SK-N-SH (cell line): ENCODE results near the gene CLEC9A. TPM values are rescaled to one million over a fixed set of nuclear protein-coding genes. Genes with fewer than 3 reads are reported as not detected.

Source experiments
- CTCF ChIA-PET: fragments of 300-600, 350-600 bp; formaldehyde crosslinking; extraction: SDS; loops from one replicate; lab custom pipeline; 2021; lab: Yijun Ruan, JAX
- POLR2A ChIA-PET: fragments of 350-600 bp; sonication (Branson Sonifier 250); formaldehyde crosslinking; extraction: SDS; loops from one replicate; lab custom pipeline; 2020; ENCODE audit warnings: antibody characterized with exemption, inconsistent platforms; lab: Yijun Ruan, JAX
- DNase-seq: peaks from one replicate; pipeline ENCODE4 v3.0.0; 2012
- H2AFZ ChIP-seq: fragments of 200-600 bp; sonication (generic); 2 replicates; pipeline ENCODE4 v1.8.1; 2016; ENCODE audit warnings: antibody characterized with exemption, mild to moderate bottlenecking, low read depth
- H3F3A ChIP-seq: fragments of 200-600 bp; sonication (generic); replicated peaks from 2 replicates; pipeline ENCODE3; 2016; ENCODE audit warnings: antibody characterized with exemption, mild to moderate bottlenecking; ENCODE audit not compliant: insufficient read depth
- H3K27ac ChIP-seq, 2 experiments: fragments of 200-500 bp in 1 of 2; fragments of 200-600 bp in 1 of 2; sonication (Bioruptor generic) in 1 of 2; sonication (generic), shearing (Covaris generic) in 1 of 2; 2 replicates each; pipeline versions ENCODE4 v1.5.1 to v1.6.1; 2014 to 2016; ENCODE audit warnings: low read depth in 2 of 2, inconsistent platforms in 1 of 2, low read length in 1 of 2, mild to moderate bottlenecking in 1 of 2, mixed read lengths in 1 of 2
- H3K27me3 ChIP-seq: fragments of 200-600 bp; sonication (generic), shearing (Covaris generic); 2 replicates; pipeline ENCODE4 v1.6.1; 2016; ENCODE audit warnings: mixed run types; ENCODE audit not compliant: insufficient read depth
- H3K36me3 ChIP-seq, 2 experiments: fragments of 200-500 bp in 1 of 2; fragments of 200-600 bp in 1 of 2; sonication (Bioruptor generic) in 1 of 2; sonication (generic) in 1 of 2; replicated peaks in 1 of 2; 2 replicates each; pipeline versions ENCODE3 to v1.5.1; 2014 to 2016; ENCODE audit warnings: low read length in 1 of 2, mild to moderate bottlenecking in 1 of 2; ENCODE audit not compliant: insufficient read depth in 2 of 2, control insufficient read depth in 1 of 2
- H3K4me1 ChIP-seq, 2 experiments: fragments of 200-500 bp in 1 of 2; fragments of 200-600 bp in 1 of 2; sonication (Bioruptor generic) in 1 of 2; sonication (generic), shearing (Covaris generic) in 1 of 2; 2 replicates each; pipeline versions ENCODE4 v1.5.1 to v1.6.1; 2014 to 2016; ENCODE audit warnings: low read depth in 1 of 2, low read length in 1 of 2, mixed run types in 1 of 2; ENCODE audit not compliant: insufficient read depth in 2 of 2, control insufficient read depth in 1 of 2
- H3K4me2 ChIP-seq: fragments of 200-600 bp; sonication (generic), shearing (Covaris generic); 2 replicates; pipeline ENCODE4 v1.6.1; 2017; ENCODE audit warnings: mixed run types
- H3K4me3 ChIP-seq, 2 experiments: fragments of 200-500 bp in 1 of 2; fragments of 200-600 bp in 1 of 2; sonication (Bioruptor generic) in 1 of 2; sonication (generic), shearing (Covaris generic) in 1 of 2; 2 replicates each; pipeline versions ENCODE4 v1.5.1 to v1.8.1; 2014 to 2016; ENCODE audit warnings: low read depth in 2 of 2, inconsistent platforms in 1 of 2, low read length in 1 of 2, mild to moderate bottlenecking in 1 of 2, mixed read lengths in 1 of 2, moderate library complexity in 1 of 2
- H3K79me2 ChIP-seq: fragments of 200-600 bp; sonication (generic); 2 replicates; pipeline ENCODE4 v1.8.1; 2017; ENCODE audit warnings: mild to moderate bottlenecking; ENCODE audit not compliant: insufficient read depth
- H3K9ac ChIP-seq: fragments of 200-600 bp; sonication (generic); 2 replicates; pipeline ENCODE4 v1.6.1; 2017; ENCODE audit warnings: mixed run types
- H3K9me2 ChIP-seq: fragments of 200-600 bp; sonication (generic); 2 replicates; pipeline ENCODE4 v1.6.1; 2017; ENCODE audit warnings: mixed run types
- H3K9me3 ChIP-seq: fragments of 200-600 bp; sonication (generic); 2 replicates; pipeline ENCODE4 v1.6.1; 2017; ENCODE audit warnings: mixed run types, mild to moderate bottlenecking, moderate library complexity
- H4K20me1 ChIP-seq: fragments of 200-600 bp; sonication (generic); 2 replicates; pipeline ENCODE4 v1.6.1; 2017; ENCODE audit warnings: mild to moderate bottlenecking, mixed run types; ENCODE audit not compliant: insufficient read depth
- EP300 ChIP-seq, 2 experiments: IDR thresholded peaks; 2 replicates each; pipeline versions ENCODE4 v1.4.0 to v1.6.1; 2012; ENCODE audit warnings: borderline replicate concordance in 1 of 2, low read depth in 1 of 2, low read length in 1 of 2
- FOSL2 ChIP-seq: IDR thresholded peaks from 2 replicates; pipeline ENCODE4 v1.4.0; 2012; ENCODE audit warnings: low read depth, mild to moderate bottlenecking, moderate library complexity, borderline replicate concordance
- GABPA ChIP-seq: IDR thresholded peaks from 2 replicates; pipeline ENCODE4 v1.4.0; 2012; ENCODE audit warnings: low read depth, mild to moderate bottlenecking
- GATA2 ChIP-seq: sonication (generic); formaldehyde crosslinking; IDR thresholded peaks from 2 replicates; pipeline ENCODE4 v1.5.0; 2020; ENCODE audit warnings: mild to moderate bottlenecking, missing genetic modification reagents
- JUND ChIP-seq: IDR thresholded peaks from 2 replicates; pipeline ENCODE4 v1.4.0; 2012
- MEF2A ChIP-seq: IDR thresholded peaks from 2 replicates; pipeline ENCODE4 v1.4.0; 2012; ENCODE audit warnings: low read depth, borderline replicate concordance
- NFIC ChIP-seq: IDR thresholded peaks from 2 replicates; pipeline ENCODE4 v1.4.0; 2012; ENCODE audit warnings: borderline replicate concordance
- POLR2AphosphoS5 ChIP-seq: IDR thresholded peaks from 2 replicates; pipeline ENCODE4 v1.6.1; 2012; ENCODE audit warnings: low read depth, low read length
- RAD21 ChIP-seq: IDR thresholded peaks from 2 replicates; pipeline ENCODE4 v1.6.1; 2012; ENCODE audit warnings: mild to moderate bottlenecking, low read length
- RFX5 ChIP-seq: IDR thresholded peaks from 2 replicates; pipeline ENCODE4 v1.6.1; 2012; ENCODE audit warnings: mild to moderate bottlenecking, improper control_type of control experiment, low read length
- SMC3 ChIP-seq: IDR thresholded peaks from 2 replicates; pipeline ENCODE4 v1.6.1; 2012; ENCODE audit warnings: low read depth, low read length, improper control_type of control experiment
- TCF12 ChIP-seq: IDR thresholded peaks from 2 replicates; pipeline ENCODE4 v1.4.0; 2012
- WGBS: methylation state at CpG from one replicate; pipeline ENCODE4 v1.1.6; 2017; ENCODE audit warnings: low lambda C conversion rate; 5-methylcytosine and 5-hydroxymethylcytosine counted together
- polyA plus RNA-seq, 3 experiments: library from polyadenylated mRNA; depleted of rRNA; stranded (reverse); fragments of >200 nt; gene quantifications; 2 replicates each; pipeline ENCODE4 v1.2.3, GENCODE V29; 2012
- TF ChIP-seq, protein P1 (sequence below): fragments of 150-350 bp; IDR thresholded peaks from 2 replicates; pipeline ENCODE4 v1.6.1; 2016; ENCODE audit warnings: mild to moderate bottlenecking, low read depth, low read length
- TF ChIP-seq, protein P2 (sequence below): fragments of 150-350 bp; IDR thresholded peaks from 2 replicates; pipeline ENCODE4 v1.6.1; 2017; ENCODE audit warnings: antibody characterized with exemption, low read length, low read depth, borderline replicate concordance
- TF ChIP-seq, protein P3 (sequence below): IDR thresholded peaks from 2 replicates; pipeline ENCODE4; 2012
- TF ChIP-seq, protein P4 (sequence below): IDR thresholded peaks from 2 replicates; pipeline ENCODE4 v1.4.0; 2012; ENCODE audit warnings: low read depth, borderline replicate concordance
- TF ChIP-seq, protein P5 (sequence below): IDR thresholded peaks from 2 replicates; pipeline ENCODE4 v1.4.0; 2012; ENCODE audit warnings: low read depth

The CLEC9A gene
- polyA plus RNA-seq, 1 of the 3 experiments (the other 2 are of a cell fraction), result not detected

DNA sequence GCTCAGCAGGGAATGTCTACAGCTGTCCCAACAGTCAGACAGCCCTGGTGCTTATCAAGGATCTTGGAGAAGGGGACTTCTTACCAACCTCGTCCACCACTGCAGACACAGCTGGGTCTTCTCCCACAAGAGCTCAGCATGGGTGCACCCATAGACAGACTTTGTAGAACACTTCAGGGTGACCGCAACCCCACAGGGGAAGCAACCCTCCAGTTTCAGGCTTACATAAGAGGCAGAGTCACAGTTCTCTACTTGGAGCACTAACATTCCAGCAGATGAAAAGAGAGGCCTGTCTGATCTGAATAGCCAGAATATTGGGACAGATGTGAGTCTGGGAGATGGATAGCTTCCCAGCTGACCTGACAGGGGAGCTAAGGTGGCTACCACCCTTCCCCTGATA, 71.8 kb downstream of the CLEC9A start:
- DNase-seq, result no peak
- Histone ChIP-seq H3K27me3 (no peaks in the 10 kb centered on the region; the same call in 1 of the 2 replicates), H3K4me3 (no peak overlapping the region), H3K4me2 (no peak overlapping the region), H3K36me3 (no peaks in the 10 kb centered on the region), H4K20me1 (no peaks in the 10 kb centered on the region), H3K9me2 (no peaks in the 10 kb centered on the region), H3F3A (no peaks in the 10 kb centered on the region), H2AFZ (no peak overlapping the region), H3K27ac (no peak overlapping the region), H3K9ac (no peak overlapping the region), H3K9me3 (no peaks in the 10 kb centered on the region), H3K79me2 (no peaks in the 10 kb centered on the region), H3K4me1 (peaks cover 0 to 6% of the 10 kb centered on the region in 2 experiments; a peak in 1 of 4 replicates)
- WGBS, result 8% methylated on average over 2 of the region's 2 CpGs
- TF ChIP-seq TCF12 (no peak), JUND (no peak)
- TF ChIP-seq, protein P1, sequence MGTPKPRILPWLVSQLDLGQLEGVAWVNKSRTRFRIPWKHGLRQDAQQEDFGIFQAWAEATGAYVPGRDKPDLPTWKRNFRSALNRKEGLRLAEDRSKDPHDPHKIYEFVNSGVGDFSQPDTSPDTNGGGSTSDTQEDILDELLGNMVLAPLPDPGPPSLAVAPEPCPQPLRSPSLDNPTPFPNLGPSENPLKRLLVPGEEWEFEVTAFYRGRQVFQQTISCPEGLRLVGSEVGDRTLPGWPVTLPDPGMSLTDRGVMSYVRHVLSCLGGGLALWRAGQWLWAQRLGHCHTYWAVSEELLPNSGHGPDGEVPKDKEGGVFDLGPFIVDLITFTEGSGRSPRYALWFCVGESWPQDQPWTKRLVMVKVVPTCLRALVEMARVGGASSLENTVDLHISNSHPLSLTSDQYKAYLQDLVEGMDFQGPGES, result no peak
- POLR2A ChIA-PET, result no interaction called here
- CTCF ChIA-PET, result no interaction called here

DNA sequence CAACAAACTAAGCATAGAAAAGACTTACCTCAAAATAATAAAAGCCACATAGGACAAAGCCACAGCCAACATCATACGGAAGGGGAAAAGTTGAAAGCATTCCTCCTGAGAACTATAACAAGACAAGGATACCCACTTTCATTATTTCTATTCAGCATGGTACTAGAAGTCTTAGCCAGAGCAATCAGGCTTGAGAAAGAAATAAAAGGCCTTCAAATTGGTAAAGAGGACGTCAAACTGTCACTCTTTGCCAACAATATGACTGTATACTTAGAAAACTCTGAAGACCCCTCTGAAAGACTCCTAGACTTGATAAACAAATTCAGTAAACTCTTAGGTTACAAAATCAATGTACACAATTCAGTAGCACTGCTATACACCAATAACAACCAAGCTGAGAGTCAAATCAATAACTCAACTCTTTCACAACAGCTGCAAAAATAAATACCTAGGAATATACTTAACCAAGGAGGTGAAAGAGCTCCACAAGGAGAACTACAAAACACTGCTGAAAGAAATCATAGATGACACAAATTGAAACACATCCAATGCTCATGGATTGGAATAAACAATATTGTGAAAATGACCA, 79.9 kb downstream of the CLEC9A start:
- Histone ChIP-seq H3F3A (no peaks in the 10 kb centered on the region), H3K4me2 (no peak overlapping the region), H3K27me3 (peaks cover 2% of the 10 kb centered on the region; the same call in 1 of the 2 replicates), H4K20me1 (no peaks in the 10 kb centered on the region), H3K4me1 (no peaks in the 10 kb centered on the region), H3K27ac (no peak overlapping the region), H3K9me2 (no peaks in the 10 kb centered on the region), H2AFZ (no peak overlapping the region), H3K79me2 (no peaks in the 10 kb centered on the region), H3K4me3 (no peak overlapping the region), H3K9me3 (no peaks in the 10 kb centered on the region), H3K9ac (no peak overlapping the region), H3K36me3 (no peaks in the 10 kb centered on the region)
- POLR2A ChIA-PET, result no interaction called here
- DNase-seq, result no peak
- 31% methylated on average over 2 of the region's 2 CpGs for WGBS
- CTCF ChIA-PET, result no interaction called here
- TF ChIP-seq, protein P2, sequence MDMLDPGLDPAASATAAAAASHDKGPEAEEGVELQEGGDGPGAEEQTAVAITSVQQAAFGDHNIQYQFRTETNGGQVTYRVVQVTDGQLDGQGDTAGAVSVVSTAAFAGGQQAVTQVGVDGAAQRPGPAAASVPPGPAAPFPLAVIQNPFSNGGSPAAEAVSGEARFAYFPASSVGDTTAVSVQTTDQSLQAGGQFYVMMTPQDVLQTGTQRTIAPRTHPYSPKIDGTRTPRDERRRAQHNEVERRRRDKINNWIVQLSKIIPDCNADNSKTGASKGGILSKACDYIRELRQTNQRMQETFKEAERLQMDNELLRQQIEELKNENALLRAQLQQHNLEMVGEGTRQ, result no peak
- no peak for TF ChIP-seq EP300 (IDR thresholded peaks at IDR 0.05; ENCODE audit: borderline replicate concordance in 1 of 2, low read depth in 1 of 2, low read length in 1 of 2)
- TF ChIP-seq, protein P3, sequence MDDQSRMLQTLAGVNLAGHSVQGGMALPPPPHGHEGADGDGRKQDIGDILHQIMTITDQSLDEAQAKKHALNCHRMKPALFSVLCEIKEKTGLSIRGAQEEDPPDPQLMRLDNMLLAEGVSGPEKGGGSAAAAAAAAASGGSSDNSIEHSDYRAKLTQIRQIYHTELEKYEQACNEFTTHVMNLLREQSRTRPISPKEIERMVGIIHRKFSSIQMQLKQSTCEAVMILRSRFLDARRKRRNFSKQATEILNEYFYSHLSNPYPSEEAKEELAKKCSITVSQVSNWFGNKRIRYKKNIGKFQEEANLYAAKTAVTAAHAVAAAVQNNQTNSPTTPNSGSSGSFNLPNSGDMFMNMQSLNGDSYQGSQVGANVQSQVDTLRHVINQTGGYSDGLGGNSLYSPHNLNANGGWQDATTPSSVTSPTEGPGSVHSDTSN, result no peak
- TF ChIP-seq, protein P4, sequence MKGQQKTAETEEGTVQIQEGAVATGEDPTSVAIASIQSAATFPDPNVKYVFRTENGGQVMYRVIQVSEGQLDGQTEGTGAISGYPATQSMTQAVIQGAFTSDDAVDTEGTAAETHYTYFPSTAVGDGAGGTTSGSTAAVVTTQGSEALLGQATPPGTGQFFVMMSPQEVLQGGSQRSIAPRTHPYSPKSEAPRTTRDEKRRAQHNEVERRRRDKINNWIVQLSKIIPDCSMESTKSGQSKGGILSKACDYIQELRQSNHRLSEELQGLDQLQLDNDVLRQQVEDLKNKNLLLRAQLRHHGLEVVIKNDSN, result no peak
- no peak for TF ChIP-seq FOSL2
- TF ChIP-seq SMC3, result no peak
- no peak for TF ChIP-seq GATA2 (CRISPR knock-in tag)
- no peak for TF ChIP-seq TCF12
- no peak for TF ChIP-seq NFIC
- TF ChIP-seq, protein P5, sequence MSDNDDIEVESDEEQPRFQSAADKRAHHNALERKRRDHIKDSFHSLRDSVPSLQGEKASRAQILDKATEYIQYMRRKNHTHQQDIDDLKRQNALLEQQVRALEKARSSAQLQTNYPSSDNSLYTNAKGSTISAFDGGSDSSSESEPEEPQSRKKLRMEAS, result no peak
- no peak for TF ChIP-seq MEF2A
- TF ChIP-seq RFX5, result no peak
- no peak for TF ChIP-seq GABPA
- no peak for TF ChIP-seq RAD21
- no peak for TF ChIP-seq POLR2AphosphoS5
- TF ChIP-seq, protein P1, result no peak
